Stimulated activated memory B cell treated with anti-CD40 and anti-IgM and Interleukin-4, amounts not matched to agents 10 μg/mL and 1 μg/mL and 100 μg/mL, for 72 hours (primary cell): ENCODE results near the gene SPEM3.

Experiments
- ATAC-seq: fragments of 150-1000 bp; cut with Tn5 transposase; 2 replicates; pipeline ENCODE4 v1.10.0; 2021
- H3K27ac Mint-ChIP-seq: one replicate; pipeline ENCODE4 v1.8.0; 2022; ENCODE audit warnings: mild to moderate bottlenecking, mixed read lengths
- H3K27me3 Mint-ChIP-seq: one replicate; pipeline ENCODE4 v1.8.0; 2022; ENCODE audit warnings: mixed read lengths
- H3K36me3 Mint-ChIP-seq: one replicate; pipeline ENCODE4 v1.8.0; 2022; ENCODE audit warnings: mixed read lengths
- H3K4me1 Mint-ChIP-seq: one replicate; pipeline ENCODE4 v1.8.0; 2022; ENCODE audit warnings: mixed read lengths
- H3K4me3 Mint-ChIP-seq: one replicate; pipeline ENCODE4 v1.8.0; 2022; ENCODE audit warnings: mild to moderate bottlenecking, moderate library complexity, mixed read lengths
- H3K9me3 Mint-ChIP-seq: one replicate; pipeline ENCODE4 v1.8.0; 2022; ENCODE audit warnings: mixed read lengths

SPEM3 gene

DNA sequence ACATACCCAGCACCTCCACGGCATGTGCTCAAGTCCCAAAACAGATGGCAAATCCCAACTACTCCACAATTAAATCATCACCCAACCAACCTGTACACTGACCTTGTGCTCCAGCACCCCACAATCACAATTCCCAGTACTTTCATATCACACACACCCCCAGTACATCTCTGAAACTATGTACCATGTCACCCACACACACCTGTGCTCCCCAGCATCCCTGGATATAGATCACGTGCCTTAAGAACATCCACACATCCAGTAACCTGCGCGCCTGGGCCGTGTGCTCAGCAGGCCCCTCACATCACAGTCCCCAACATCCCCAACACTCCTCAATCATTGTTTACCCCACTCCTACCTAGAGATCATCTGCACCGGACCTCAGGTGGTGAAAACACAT lies 18.9 kb upstream of the SPEM3 start:
- no peak overlapping the region for H3K27ac Mint-ChIP-seq

DNA sequence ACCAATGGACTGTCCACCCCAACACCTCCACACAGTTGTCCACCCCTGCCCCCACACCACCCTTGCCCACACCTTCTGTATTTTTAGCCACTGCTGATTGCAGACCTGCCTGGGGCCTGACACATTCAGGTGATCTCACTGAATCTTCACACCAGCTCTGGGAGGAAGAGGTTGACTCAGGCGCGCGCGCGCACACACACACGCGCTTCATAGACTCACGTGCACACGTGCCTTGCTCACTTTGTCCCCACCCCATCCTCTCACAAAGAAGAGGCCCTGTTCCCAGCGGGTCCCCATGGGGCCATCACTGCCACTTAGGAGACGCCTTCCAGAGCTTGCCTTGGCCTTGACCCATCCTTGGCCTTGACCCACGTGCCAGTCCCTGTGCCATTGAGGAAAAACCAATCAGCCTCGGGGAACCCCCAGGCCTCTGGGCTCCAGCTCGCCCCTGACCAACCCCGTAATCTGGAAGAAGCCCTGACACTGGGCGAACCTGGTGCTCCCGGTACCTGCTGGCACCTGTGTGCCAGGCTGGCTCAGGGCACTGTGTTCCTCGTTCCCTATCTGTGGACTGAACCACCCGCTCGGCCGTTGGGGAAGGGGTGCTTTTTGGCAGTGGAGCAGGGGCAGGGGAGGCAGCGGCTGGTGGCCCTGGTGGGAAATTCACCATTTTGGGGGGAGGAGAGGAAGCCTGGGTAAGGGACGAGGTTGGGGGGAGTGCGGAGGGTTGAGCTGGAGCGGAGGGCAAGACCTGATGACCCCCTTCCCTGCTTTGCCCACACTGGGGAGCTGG lies 17.8 kb upstream of the SPEM3 start:
- no peaks in the 10 kb centered on the region for H3K9me3 Mint-ChIP-seq
- no peaks in the 10 kb centered on the region for H3K36me3 Mint-ChIP-seq
- no peak overlapping the region for H3K4me3 Mint-ChIP-seq
- no peak overlapping the region for H3K27ac Mint-ChIP-seq
- no peaks in the 10 kb centered on the region for H3K4me1 Mint-ChIP-seq
- peaks cover 20% of the 10 kb centered on the region for H3K27me3 Mint-ChIP-seq
- ATAC-seq: no peak

More for the DNA sequence above, 18.9 kb upstream of the SPEM3 start:
- Mint-ChIP-seq H3K36me3 (no peaks in the 10 kb centered on the region), H3K27me3 (peaks cover 31% of the 10 kb centered on the region), H3K4me1 (peaks cover 6% of the 10 kb centered on the region), H3K9me3 (no peaks in the 10 kb centered on the region), H3K4me3 (no peak overlapping the region)
- no peak for ATAC-seq

DNA sequence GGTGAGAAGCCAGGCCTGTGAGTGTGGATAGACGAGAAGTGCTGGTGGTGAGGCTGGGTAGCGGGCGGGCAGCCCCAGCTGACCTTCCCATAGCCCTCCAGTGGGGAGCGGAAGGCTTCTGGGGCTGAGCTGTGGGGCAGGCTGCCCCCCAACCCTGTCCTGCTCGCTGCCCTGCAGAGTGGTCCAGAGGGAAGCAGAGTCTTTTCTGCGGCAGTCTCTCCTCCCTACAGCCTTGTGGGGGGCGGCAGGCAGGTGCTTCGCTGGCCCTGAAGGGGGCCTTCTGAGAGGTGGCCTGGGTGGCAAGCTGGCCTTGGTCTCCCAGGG lies 17.3 kb upstream of the SPEM3 start:
- no peak for ATAC-seq
- Mint-ChIP-seq H3K9me3 (no peaks in the 10 kb centered on the region), H3K36me3 (no peaks in the 10 kb centered on the region), H3K27ac (no peak overlapping the region), H3K4me1 (no peaks in the 10 kb centered on the region), H3K4me3 (no peak overlapping the region), H3K27me3 (peaks cover 14% of the 10 kb centered on the region)

DNA sequence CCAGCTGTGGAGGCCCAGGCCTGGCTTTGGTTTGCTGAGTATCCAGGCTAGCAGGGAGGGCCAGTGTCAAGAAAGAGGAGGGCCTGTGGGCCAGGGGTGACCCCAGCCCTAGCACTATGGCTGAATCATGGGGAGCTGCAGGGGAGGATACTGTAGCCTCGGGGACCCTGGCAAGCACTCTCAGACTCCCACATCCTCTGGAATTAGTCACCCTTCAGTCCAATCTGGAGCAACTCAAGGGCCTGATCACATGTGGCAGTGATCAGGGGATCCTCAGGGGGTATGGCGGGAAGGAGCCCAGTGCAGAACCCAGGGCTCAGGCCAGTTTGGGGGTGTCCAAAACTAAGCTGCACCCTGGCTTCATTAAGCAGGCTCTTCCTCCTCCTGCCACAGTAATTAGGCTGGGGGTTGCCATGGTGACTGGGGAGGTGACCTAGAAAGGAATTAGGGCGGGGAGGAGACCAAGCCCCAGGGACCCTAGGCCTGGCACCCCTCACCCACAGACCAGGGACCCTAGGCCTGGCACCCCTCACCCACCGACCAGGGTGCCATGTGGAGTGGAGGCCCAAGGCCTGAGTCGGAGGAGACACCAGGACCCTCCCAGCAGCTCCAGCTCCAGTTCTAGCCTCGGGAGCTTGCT lies 15.2 kb upstream of the SPEM3 start:
- no peak overlapping the region for H3K27ac Mint-ChIP-seq
- H3K4me3 Mint-ChIP-seq: no peak overlapping the region
- no peak for ATAC-seq
- no peaks in the 10 kb centered on the region for H3K4me1 Mint-ChIP-seq
- H3K9me3 Mint-ChIP-seq: no peaks in the 10 kb centered on the region
- H3K36me3 Mint-ChIP-seq: no peaks in the 10 kb centered on the region
- H3K27me3 Mint-ChIP-seq: peaks cover 17% of the 10 kb centered on the region

DNA sequence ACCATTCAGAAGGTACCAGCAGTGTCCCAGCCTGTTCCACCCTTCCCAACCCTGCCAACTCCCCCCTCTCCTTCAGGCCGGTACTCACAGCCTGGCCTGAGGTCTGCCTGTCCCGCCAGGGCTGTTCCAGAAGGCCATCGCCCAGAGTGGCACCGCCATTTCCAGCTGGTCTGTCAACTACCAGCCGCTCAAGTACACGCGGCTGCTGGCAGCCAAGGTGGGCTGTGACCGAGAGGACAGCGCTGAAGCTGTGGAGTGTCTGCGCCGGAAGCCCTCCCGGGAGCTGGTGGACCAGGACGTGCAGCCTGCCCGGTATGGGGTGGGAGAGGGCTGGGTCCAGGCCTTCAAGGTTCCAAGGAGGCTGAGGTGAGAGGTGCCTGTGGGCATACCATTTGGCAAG lies 13.8 kb upstream of the SPEM3 start:
- Mint-ChIP-seq H3K36me3 (no peaks in the 10 kb centered on the region), H3K4me3 (no peak overlapping the region), H3K9me3 (no peaks in the 10 kb centered on the region), H3K27me3 (peaks cover 19% of the 10 kb centered on the region), H3K4me1 (no peaks in the 10 kb centered on the region), H3K27ac (no peak overlapping the region)
- no peak for ATAC-seq

DNA sequence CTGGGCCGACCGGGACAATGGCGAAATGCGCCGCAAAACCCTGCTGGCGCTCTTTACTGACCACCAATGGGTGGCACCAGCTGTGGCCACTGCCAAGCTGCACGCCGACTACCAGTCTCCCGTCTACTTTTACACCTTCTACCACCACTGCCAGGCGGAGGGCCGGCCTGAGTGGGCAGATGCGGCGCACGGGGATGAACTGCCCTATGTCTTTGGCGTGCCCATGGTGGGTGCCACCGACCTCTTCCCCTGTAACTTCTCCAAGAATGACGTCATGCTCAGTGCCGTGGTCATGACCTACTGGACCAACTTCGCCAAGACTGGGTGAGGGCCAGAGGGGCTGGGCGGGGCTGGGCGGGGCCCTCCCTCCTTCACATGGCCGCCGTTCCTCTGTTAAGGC lies 12.9 kb upstream of the SPEM3 start:
- no peaks in the 10 kb centered on the region for H3K36me3 Mint-ChIP-seq
- no peaks in the 10 kb centered on the region for H3K9me3 Mint-ChIP-seq
- H3K4me3 Mint-ChIP-seq: no peak overlapping the region
- ATAC-seq: no peak
- H3K4me1 Mint-ChIP-seq: no peaks in the 10 kb centered on the region
- peaks cover 18% of the 10 kb centered on the region for H3K27me3 Mint-ChIP-seq
- no peak overlapping the region for H3K27ac Mint-ChIP-seq

DNA sequence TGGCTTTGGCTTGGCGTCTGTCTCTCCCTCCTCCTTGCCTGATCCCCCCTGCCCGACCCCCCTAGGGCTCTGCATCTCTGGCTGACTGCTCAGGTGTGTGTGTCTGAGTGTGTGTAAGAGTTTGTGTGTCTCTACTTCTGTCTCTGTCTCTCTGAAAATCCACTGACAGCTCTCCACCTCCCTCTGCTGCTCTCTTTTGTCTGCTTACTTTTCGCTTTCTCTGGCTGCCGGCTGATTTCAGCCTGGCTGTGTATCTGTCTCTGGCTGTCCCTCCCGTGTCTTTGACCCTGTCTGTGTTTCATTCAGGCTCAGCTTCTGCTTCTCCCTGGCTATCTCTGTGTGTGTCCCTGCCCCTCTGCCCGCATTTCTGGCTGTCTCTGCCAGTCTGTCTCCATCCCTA lies 12.3 kb upstream of the SPEM3 start:
- no peak for ATAC-seq
- no peak overlapping the region for H3K4me3 Mint-ChIP-seq
- no peak overlapping the region for H3K27ac Mint-ChIP-seq
- no peaks in the 10 kb centered on the region for H3K9me3 Mint-ChIP-seq
- H3K4me1 Mint-ChIP-seq: no peaks in the 10 kb centered on the region
- H3K27me3 Mint-ChIP-seq: peaks cover 18% of the 10 kb centered on the region
- no peaks in the 10 kb centered on the region for H3K36me3 Mint-ChIP-seq

DNA sequence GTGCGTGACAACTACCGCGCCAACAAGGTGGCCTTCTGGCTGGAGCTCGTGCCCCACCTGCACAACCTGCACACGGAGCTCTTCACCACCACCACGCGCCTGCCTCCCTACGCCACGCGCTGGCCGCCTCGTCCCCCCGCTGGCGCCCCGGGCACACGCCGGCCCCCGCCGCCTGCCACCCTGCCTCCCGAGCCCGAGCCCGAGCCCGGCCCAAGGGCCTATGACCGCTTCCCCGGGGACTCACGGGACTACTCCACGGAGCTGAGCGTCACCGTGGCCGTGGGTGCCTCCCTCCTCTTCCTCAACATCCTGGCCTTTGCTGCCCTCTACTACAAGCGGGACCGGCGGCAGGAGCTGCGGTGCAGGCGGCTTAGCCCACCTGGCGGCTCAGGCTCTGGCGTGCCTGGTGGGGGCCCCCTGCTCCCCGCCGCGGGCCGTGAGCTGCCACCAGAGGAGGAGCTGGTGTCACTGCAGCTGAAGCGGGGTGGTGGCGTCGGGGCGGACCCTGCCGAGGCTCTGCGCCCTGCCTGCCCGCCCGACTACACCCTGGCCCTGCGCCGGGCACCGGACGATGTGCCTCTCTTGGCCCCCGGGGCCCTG lies 11.5 kb upstream of the SPEM3 start:
- Mint-ChIP-seq H3K27ac (no peak overlapping the region), H3K36me3 (no peaks in the 10 kb centered on the region), H3K9me3 (no peaks in the 10 kb centered on the region), H3K27me3 (peaks cover 18% of the 10 kb centered on the region), H3K4me1 (no peaks in the 10 kb centered on the region), H3K4me3 (no peak overlapping the region)
- ATAC-seq: peak; percentile 39

DNA sequence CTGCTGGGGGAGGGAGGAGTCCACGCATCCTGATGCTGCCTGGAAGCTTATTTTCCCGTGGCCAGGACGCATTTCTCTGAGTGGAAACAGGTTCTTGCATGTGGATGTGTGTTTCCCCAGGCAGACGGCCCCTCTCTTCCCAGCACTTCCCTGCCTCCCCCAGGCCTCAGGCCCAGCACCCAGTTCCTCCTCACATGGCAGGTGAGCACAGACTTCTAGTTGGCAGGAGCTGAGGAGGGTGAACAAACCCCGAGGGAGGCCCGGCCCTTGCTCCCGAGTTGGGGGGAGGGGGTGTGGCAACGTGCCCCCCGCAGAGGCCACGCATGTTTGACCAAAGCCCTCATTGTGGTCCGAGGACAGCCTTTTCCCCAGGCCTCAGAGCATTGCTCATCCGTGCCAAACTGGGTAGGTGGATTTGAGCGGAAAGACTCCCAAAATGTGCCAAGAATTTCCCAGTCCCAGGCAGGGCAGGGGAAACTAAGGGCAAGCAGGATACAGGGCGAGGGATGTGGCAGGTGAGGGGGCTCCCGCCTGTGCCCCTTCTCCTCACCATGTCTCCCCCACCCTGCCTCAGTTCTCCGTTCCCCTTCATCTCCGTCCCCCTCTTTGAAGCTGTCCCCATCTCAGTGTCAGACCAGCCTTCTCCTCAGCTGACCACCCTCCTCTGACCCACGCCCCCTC lies 10.0 kb upstream of the SPEM3 start:
- H3K27me3 Mint-ChIP-seq: peaks cover 18% of the 10 kb centered on the region
- ATAC-seq: no peak
- no peak overlapping the region for H3K4me3 Mint-ChIP-seq
- H3K4me1 Mint-ChIP-seq: no peaks in the 10 kb centered on the region
- no peak overlapping the region for H3K27ac Mint-ChIP-seq
- H3K9me3 Mint-ChIP-seq: no peaks in the 10 kb centered on the region
- H3K36me3 Mint-ChIP-seq: no peaks in the 10 kb centered on the region

DNA sequence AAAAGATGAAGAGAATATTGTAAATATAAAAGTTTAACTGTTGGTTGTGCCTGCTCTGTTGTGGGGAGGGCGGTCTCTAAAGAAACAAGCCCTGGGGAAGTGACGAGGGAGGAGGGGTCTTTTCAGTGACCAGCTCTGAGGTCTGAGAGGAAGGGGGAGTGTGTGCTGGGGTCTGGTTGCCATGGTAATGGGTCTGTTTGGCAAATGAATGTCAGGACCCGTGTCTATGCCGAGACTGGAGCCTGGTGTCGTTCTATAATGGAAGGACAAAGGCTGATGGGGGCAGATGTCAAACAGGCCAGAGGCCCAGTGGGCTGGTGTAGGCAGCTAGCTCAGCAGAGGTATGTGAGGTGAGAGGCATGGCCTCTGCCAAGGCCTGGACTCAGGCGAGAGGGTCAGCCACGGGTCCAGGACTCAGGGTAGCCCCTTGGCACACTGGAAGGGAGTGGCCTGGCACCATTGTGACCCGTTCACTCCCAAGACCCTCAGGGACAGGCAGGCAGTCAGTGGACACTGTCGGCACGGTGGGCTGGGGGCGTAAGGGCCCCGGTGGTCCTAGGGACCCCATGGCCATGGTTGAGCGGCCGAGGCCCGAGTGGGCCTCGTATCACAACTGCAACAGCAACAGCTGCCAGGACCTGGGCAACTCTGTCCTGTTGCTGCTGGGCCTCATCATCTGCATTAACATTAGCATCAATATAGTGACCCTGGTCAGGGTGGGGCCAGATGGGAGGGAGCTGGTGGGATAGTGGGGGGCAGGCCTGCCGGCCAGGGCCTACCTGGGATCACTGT lies 8.6 kb upstream of the SPEM3 start, which contains the start of gene SPEM1:
TSS of gene SPEM1 (plus strand) at position 506 of the 792 bp plus-strand sequence. CDS start at position 567, 61 bp downstream.
- H3K4me1 Mint-ChIP-seq: no peaks in the 10 kb centered on the region
- H3K4me3 Mint-ChIP-seq: no peak within 1 kb of the TSS
- H3K27ac Mint-ChIP-seq: no peak within 1 kb of the TSS
- H3K9me3 Mint-ChIP-seq: no peaks in the 10 kb centered on the region
- ATAC-seq: no peak
- no peaks in the 10 kb centered on the region for H3K36me3 Mint-ChIP-seq
- H3K27me3 Mint-ChIP-seq: peaks cover 18% of the 10 kb centered on the region

DNA sequence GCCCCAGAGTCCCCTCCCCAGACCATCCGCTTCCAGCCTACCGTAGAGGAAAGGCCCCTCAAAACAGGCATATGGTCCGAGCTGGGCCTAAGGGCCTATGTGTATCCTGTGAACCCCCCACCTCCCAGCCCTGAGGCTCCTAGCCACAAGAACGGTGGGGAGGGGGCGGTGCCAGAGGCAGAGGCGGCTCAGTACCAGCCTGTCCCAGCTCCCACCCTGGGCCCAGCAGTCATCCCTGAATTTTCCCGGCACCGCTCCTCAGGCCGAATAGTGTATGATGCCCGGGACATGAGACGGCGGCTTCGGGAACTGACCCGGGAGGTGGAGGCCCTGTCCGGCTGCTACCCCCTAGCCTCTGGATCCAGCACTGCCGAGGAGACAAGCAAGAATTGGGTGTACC lies 7.5 kb upstream of the SPEM3 start:
- Mint-ChIP-seq H3K4me3 (no peak overlapping the region), H3K9me3 (no peaks in the 10 kb centered on the region), H3K27me3 (peaks cover 18% of the 10 kb centered on the region), H3K27ac (no peak overlapping the region), H3K36me3 (no peaks in the 10 kb centered on the region), H3K4me1 (no peaks in the 10 kb centered on the region)
- ATAC-seq: no peak

DNA sequence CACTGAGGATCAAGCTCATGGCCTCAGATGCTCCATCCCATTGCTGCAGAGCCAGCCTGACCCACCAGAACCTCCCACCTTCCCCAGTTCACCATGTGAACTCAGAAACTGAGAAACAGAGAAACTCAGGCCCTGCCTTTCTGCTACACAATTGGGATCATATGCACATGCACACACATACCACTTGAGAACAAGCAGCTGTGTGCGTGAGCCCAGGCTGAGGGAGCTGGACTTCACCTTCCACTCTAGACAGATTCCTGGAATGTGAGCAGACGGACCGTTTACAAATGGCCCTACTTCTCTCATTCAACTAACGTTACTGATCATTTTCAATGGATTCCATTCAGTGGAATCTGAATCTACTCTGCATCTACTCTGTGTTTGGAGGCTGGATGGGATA lies 5.0 kb upstream of the SPEM3 start:
- ATAC-seq: no peak
- Mint-ChIP-seq H3K4me1 (no peaks in the 10 kb centered on the region), H3K36me3 (no peaks in the 10 kb centered on the region), H3K27ac (no peak overlapping the region), H3K27me3 (peaks cover 13% of the 10 kb centered on the region), H3K4me3 (no peak overlapping the region), H3K9me3 (no peaks in the 10 kb centered on the region)

DNA sequence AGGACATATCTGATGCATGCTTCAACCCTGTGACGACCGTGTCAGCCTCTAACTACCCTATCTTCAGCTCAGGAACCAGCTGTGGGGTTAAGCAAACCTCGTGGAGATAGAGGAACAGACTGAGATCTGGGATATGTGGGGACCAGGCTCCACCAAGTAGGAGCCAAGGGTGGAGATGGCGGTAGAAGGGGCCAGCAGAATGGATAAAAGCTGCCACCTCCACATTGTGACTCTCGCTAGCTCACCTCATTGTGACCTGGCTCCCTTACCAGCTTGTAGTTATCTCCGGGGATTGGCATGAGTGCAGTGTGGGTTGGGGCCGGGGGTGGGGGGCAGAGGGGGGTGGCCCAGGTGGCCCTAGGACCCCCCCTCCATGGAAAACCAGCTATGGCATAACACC lies 3.3 kb upstream of the SPEM3 start, which contains the start of gene SPEM2:
TSS of gene SPEM2 (plus strand) at position 301 of the 400 bp plus-strand sequence. CDS start at position 374, 73 bp downstream.
- H3K9me3 Mint-ChIP-seq: no peaks in the 10 kb centered on the region
- H3K27ac Mint-ChIP-seq: no peak within 1 kb of the TSS
- H3K4me1 Mint-ChIP-seq: no peaks in the 10 kb centered on the region
- no peak within 1 kb of the TSS for H3K4me3 Mint-ChIP-seq
- no peak for ATAC-seq
- no peaks in the 10 kb centered on the region for H3K36me3 Mint-ChIP-seq
- H3K27me3 Mint-ChIP-seq: no peaks in the 10 kb centered on the region

DNA sequence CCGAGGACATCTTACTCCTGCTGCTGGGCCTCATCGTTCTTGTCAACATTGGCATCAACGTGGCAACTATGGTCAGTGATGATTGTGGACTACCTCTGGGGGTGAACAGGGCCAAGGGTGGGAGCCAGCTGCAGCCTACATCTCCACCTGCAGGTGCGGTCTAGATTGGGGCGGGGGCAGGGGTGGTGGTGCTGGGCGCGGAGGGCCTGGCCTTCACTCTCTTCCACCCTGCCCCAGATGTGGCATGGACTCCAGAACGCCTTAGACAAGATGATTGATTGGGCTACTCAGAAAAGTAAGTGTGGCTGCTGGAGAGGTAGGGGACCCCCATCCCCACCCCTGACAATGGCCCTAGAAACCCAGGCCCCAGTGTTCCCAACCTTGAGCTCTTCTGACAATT lies 2.9 kb upstream of the SPEM3 start:
- ATAC-seq: no peak
- Mint-ChIP-seq H3K27ac (no peak overlapping the region), H3K36me3 (no peaks in the 10 kb centered on the region), H3K27me3 (no peaks in the 10 kb centered on the region), H3K4me3 (no peak overlapping the region), H3K4me1 (no peaks in the 10 kb centered on the region), H3K9me3 (no peaks in the 10 kb centered on the region)
